Measurements from ENCODE around the gene PRKAG2. TPM values are rescaled to one million over a fixed set of nuclear protein-coding genes. Genes with fewer than 3 reads are reported as not detected.
A peak's percentile ranks its signal among the peaks of the same experiment; 100 is the strongest.

PRKAG2 gene
- total and polyA plus RNA-seq, 2 of the 8 experiments (the other 6 are each of a cell fraction or from before 2014, with no cell fraction given): 7.5 to 18.1 TPM

DNA sequence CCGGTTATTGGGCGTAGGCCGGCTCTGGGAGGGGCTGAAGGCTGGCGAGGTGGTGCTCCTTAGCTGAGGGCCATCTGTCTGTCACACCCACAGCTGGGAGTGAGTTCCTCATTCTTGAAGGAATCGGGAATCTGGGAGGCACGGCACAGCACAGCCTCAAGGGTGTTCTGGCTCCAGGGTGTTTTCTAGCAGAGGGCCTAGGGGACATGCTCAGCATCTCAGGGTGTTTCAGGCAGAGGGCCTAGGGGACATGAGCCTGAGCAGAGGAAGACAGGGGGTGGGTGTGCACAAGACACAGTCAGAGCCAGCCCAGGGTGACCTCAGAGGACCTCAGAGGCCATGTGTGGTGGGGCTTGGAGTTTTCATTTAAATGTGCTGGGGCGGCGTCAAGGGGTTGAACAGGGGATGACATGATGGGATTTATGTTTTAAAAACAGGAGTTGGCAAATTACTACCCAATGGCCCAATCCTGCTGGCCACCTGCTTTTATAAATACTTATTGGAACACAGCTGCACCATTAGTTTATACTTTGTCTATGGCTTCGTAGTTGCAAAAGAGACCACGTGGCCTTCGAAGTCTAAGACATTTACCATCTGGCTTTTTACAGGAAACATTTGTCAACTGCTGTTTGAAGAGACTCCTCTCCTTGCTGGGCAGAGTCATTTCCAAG lies 121.6 kb downstream of the PRKAG2 start:
- Histone ChIP-seq H3K9ac (replicated peaks in 1 of 4; ENCODE audit: extremely low read depth in 1 of 4, low read depth in 3 of 4, low read length in 3 of 4) (no peak overlapping the region), H4K20me1 (replicated peaks in 1 of 2; ENCODE audit: control insufficient read depth in 1 of 2, insufficient read depth in 2 of 2, low read length in 2 of 2) (no peaks in the 10 kb centered on the region), H3K79me1 (ENCODE audit: low read depth, low read length) (no peaks in the 10 kb centered on the region), H2AFZ (ENCODE audit: low read length) (no peak overlapping the region), H3K27ac (ENCODE audit: low read depth, low read length) (no peak overlapping the region), H3K4me3 (ENCODE audit: extremely low read depth in 1 of 4, insufficient read depth in 2 of 4, low read depth in 3 of 4, low read length in 4 of 4) (no peak overlapping the region), H3K79me2 (ENCODE audit: control insufficient read depth in 1 of 2, insufficient read depth in 2 of 2, low read length in 2 of 2) (no peaks in the 10 kb centered on the region), H2BK120ac (replicated peaks; ENCODE audit: low read depth, low read length) (peak overlapping the region; percentile 80), H3K18ac (ENCODE audit: extremely low read depth, low read length) (peak overlapping the region; percentile 51; the same call in 1 of the 2 replicates), H3K23me2 (ENCODE audit: low read depth, low read length) (no peaks in the 10 kb centered on the region), H3K4me1 (replicated peaks in 1 of 4; ENCODE audit: control insufficient read depth in 3 of 4, insufficient read depth in 4 of 4, low read length in 3 of 4) (peaks cover 2 to 10% (median 5%) of the 10 kb centered on the region in 4 experiments; a peak in 6 of 7 replicates), H3K4ac (replicated peaks; ENCODE audit: insufficient read length, low read depth, low read length) (no peak overlapping the region), H3K36me3 (ENCODE audit: control insufficient read depth in 2 of 4, insufficient read depth in 4 of 4, low read length in 3 of 4) (no peaks in the 10 kb centered on the region; a peak in 1 of 8 replicates), H3K27me3 (replicated peaks in 1 of 4; ENCODE audit: control insufficient read depth in 3 of 4, extremely low read depth in 1 of 4, insufficient read depth in 3 of 4, low read length in 3 of 4) (no peaks in the 10 kb centered on the region; a peak in 2 of 7 replicates), H2BK12ac (ENCODE audit: low read depth, low read length) (peak overlapping the region; percentile 100), H2BK20ac (ENCODE audit: low read length) (peak overlapping the region; percentile 98; the same call in 1 of the 2 replicates), H2BK15ac (ENCODE audit: low read length) (0 out of 2 replicates have a peak overlapping the region, but pooled peaks have one; percentile 61), H3K4me2 (ENCODE audit: insufficient read depth in 1 of 2, low read depth in 2 of 2, low read length in 2 of 2) (no peak overlapping the region), H4K8ac (ENCODE audit: extremely low read depth, insufficient read depth, low read length) (no peak overlapping the region; the same call in none of the 2 replicates), H2AK5ac (ENCODE audit: low read depth, low read length) (peak overlapping the region; percentile 98), H2BK5ac (ENCODE audit: low read depth, low read length) (peak overlapping the region; percentile 76), H4K91ac (replicated peaks; ENCODE audit: insufficient read length, low read length) (peak overlapping the region; percentile 86), H3K23ac (ENCODE audit: insufficient read length) (no peak overlapping the region), H4K5ac (ENCODE audit: insufficient read length, low read depth, low read length) (no peak overlapping the region), H3K9me3 (ENCODE audit: insufficient read depth in 2 of 2, low read depth in 1 of 2, low read length in 1 of 2) (no peaks in the 10 kb centered on the region), H3K14ac (ENCODE audit: insufficient read length) (no peak overlapping the region), H3K56ac (replicated peaks; ENCODE audit: insufficient read length, low read depth, low read length) (no peak overlapping the region)
- ChIA-PET CTCF (ENCODE audit: partially characterized antibody) (interaction anchor here (0.5 to 2.4 kb wide), 13 partner anchors 10 to 1103 kb away, joined by 3 to 17 read pairs (median 6); no protein-coding TSS in a partner anchor), POLR2A (ENCODE audit: partially characterized antibody) (interaction anchor here (1.3 kb wide), 1 partner anchor 35 kb away, joined by 3 read pairs; no protein-coding TSS in a partner anchor)
- FAIRE-seq: no peak
- 94% methylated on average over 11 of the region's 11 CpGs; no CpG with 5 or more reads in 1 of the 2 experiments for WGBS, 2 experiments (ENCODE audit: extremely low coverage in 1 of 2, insufficient coverage in 1 of 2, insufficient read length in 1 of 2, insufficient replicate concordance in 2 of 2, low coverage in 1 of 2, low lambda C conversion rate in 2 of 2, missing lambda C conversion rate in 1 of 2)
- DNase-seq (ENCODE audit: low read depth in 1 of 2, low spot score in 2 of 2): no peak

All from H1 (cell line).